Hematopoietic multipotent progenitor cell treated with erythropoietin and hydrocortisone succinate and interleukin-3 and kit ligand, for 4 days (in vitro differentiated cells): Measurements from ENCODE around the gene AQP12A.

ENCODE experiments used
- DNase-seq: peaks from one replicate; pipeline ENCODE4 v3.0.0-alpha.2; 2015

The AQP12A gene

DNA sequence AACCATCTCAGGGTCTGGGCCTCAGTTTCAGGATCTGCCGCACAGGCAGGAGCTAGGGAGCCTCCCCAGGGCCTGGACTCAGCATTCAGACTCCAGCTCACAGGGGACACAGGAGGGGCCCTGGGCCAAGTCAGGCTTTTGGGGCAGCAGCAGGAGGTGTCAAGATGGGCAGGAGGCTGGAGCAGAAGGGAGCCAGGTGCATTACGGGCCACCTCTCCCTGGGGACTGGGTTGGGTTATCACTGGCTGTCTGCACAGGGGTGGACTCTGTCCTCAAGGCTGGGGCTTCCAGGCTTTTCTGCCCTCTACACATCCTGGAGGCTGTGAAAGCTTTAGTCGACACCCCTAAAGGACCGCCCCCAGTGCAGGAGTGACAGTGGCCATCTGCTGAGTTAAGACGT is 20.0 kb downstream of the AQP12A start:
- no peak for DNase-seq

DNA sequence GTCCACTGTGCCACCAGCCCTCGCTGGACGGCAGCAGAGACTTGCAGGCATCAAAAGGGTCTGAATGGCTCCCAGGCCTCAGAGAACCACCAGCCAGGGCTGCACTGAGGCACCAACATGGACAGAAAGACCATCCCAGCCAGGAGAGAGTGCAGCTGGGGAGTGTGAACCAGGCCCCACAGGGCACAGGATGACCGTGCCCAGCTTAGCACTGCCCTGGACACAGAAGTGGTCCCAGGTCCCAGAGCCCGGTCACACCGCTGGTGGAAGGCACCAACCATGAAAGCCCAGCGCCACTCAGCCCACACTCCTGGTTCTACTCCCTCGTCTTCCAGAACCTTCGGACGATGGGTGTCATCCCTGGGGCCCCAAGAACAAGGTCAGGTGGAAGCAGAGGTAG is 20.5 kb downstream of the AQP12A start:
- no peak for DNase-seq

DNA sequence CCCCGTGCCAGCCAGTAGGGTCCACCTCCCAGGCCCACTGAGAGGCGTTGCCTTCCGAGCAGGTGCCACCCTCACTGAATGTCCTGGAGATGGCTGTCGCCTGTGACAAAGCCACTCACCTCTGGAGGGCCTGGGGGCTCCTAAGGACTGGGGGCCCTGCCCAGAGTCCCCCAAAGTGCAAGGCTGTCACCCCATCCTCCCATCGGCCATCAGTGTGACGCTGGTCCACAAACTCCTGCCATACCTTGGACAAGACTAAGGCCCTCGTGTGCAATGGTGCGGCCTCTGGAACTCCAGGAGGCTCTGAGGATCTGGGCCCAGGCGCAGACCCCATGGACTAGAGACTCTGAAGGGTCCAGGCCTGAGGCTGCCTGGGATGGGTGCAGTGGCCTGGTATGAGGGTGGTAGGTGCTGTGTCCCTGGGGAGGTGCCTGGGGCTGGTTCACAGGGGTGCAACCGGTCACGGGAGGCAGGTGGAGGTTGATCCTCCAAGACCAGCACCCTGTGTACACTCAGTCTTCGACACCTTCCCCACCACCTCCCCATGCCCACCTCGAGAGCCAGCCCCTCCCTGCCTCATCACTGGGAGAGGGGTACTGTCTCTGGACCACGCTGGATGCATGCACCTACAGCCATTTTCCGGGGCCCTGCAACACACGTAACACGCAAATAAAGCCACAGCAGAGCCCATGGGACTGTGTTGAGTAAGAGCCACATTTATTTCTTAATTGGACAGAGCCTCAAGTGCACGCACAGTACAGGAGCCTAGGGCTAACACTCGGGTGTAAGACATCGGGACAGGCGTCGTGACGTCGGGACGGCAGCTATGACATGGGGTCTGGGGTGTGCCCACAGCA is 21.6 kb downstream of the AQP12A start:
- no peak for DNase-seq

DNA sequence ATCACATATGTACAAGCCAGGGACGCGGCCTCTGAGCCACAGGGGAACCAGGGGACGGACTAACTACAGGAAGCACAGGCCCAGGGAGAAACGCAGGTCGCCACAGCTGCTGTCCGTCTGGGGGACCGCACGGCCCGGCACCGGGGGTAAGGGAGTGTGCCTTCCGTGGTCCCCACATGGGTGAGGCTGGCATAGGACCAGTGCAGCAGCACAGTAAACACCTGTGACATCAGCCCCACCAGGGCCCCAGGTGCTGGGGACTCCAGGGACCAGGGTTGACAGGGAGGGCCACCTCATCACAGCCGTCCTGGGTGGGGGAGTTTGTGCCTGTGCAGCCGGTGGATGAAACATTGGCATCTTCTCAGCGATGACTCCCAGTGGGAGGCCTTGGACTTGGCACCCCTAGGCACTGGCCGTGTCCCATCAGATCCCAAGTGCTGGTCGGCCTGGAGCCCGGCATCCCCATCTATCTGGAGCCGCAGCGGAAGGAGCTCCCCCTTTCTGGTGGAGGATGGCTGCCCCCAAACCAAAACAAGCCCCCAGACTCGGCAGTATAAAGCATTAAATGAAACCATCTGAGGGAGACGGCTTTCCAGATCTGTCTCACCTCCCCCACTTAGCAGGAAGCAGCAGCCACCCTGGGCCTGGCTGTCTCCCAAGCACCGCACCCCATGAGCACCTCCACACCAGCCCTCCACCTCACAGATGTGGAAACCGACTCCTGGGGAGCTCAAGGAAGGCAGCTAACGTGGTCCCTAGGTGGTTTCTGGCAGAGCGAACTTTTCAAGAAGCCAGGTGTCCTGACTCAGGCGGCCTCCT is 22.5 kb downstream of the AQP12A start:
- DNase-seq: no peak

DNA sequence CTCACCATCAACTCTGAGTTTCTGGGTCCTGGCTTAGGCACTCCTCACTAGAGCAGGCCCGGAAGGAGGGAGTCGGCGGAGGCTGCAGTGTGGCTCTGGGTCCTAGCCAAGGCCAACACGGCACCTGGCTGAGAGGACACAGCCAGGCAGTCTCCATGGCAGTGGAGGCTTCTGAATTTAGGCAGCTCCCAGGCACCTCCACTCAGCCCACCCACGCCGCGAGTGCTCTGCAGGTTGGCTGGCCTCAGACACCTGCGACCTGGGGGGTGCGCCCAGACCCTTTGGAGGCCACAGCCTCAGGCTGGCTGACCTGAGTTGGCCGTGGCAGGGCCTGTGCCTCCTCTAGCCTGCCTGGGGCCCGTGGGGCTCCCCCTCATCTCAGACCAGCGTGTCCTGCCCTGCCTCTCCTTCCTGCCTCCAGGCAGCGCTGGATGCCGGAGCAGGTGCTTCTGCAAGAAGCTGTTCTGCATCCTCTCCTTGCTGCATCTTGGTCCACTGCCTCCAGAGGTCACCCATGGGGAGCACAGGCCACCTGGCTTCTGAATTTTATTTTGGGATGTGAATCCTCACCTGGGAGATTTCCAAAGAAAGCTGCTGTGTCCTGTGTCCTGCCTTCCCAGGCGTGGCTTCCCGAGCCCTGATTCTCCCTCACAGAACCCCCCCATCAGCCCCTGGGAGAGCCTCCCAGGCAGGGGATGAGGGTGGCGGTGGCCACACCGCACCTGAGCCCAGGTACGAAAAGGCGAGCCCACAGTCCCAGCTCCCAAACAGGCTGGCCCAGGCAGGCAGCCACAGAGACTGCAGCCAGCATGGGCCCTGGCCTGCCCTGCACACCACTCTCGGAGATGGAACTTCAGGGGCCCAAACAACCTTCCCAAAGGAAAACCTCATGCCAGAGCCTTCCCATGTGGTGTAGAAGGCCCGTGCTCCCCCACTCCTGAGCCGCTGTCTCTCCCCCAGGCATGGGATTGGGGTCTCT is 23.4 kb downstream of the AQP12A start:
- no peak for DNase-seq

DNA sequence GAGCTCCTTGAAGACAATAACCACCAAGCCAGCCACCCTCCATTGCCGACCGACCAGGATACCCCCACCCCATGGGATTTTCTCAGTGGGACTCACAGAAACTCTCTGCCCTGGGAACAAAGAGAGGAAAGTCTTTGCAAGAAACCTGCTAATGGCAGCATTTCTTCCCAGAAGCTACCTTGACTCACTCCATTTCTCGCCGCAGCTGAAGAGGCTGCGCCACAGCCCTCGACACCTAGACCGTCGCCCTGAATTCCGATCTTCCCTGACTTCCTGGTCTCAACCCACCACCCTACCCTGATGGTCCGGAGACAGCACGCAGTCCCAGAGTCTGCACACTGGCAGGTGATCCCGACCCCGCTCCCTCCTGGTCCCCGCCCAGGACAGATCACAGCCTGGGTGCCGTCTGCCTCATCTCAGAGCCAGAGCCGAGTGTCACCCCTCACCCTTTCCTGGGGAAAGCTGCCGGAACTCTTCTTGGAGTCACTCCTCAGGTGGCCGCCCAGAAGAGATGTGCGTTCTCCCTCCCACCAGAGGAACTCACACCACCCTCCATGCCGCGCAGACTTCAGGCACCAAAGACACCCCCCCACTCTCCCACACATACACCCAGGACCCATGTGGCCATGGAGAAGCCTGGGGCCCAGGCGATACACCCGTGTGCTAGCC is 24.6 kb downstream of the AQP12A start:
- DNase-seq: no peak

DNA sequence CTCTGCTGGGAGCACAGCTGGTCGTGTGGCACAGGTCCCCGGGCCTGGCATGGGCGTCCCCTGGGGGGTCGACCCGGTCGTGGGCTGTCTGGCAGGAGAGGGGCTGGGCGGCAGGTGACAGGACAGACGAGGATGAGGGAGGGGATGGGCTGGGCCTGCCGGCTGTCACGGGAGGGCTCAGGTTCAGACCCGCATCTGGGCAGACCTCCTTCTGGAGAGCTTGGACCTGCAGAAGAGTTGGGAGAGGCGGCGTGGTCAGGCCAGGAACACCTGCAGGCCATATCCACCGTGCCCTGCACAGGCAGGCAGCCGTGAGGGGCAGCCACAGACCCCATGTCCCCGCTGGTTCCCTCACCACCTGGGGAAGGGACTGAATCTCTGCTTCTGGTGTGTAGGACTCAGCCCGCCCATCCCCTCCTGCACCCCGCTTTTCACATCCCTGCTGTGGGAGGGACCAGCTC is 25.5 kb downstream of the AQP12A start:
- no peak for DNase-seq

DNA sequence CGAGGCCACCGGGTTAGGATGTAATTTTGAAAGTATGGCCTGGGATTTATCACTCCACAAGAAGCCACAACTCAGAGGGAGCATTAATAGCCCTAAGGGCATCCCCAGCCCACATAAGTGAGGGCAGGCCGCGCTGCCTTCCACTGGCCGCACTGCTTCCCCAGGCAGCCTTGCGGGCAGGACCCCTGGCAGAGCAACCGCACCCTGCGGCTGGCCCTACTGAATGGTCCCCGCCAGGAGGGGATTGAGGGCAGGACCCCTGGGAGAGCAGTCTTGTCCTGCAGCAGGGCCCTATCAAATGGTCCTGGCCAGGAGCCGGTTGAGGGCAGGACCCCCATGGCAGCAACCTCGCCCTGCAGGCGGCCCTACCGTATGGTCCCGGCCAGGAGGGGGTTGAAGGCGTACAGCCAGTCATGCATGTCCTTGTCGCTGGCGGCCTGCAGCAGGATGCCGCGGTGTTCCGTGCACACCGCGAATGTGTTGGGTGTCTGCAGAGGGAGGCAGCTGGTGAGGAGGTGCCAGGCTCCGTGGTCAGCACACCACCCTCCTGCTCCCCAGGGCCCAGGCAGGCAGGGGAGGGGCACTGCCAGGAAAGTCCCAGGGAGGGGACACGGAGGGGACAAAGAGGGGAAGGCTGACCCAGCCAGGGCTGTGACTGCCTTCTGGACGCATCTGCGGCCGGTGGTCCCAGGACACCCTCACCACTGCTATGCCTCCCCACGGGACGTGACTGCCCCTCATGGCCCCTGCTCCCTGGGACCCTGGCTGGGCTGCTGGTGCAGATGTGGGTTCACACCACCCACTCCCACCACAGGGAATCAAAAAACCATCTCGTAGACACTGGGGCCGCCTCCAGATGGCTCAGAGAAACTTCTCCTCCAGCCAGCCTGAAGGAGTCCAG is 26.3 kb downstream of the AQP12A start:
- DNase-seq: no peak

DNA sequence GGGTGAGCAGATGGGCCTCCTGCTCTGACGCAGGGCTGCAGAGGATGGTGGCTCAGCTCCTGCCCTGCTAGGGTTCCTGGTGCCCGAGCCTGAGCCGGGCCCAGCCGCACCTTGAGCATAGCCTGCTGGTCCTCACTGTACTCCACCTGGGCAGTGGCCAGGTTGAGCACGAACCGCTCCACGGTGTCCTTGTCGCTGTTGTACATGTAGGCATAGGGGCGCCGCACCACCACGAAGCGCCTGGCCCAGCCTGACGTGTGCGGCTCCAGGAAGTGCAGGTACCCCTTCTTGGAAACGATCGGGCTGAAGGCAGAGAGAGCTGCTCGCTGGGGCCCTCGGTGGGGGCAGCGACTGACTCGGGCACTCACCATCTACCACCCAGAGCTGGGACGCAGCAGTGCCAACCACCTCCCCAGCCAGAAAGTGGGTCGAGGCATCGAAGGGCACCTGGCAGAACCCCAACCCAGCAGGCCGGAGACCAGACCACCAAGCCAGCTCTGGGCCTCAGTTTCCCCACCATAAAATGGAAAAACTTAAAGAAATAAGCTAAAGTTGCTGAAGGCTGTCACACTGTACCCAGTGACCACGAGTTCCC is 27.3 kb downstream of the AQP12A start:
- no peak for DNase-seq

DNA sequence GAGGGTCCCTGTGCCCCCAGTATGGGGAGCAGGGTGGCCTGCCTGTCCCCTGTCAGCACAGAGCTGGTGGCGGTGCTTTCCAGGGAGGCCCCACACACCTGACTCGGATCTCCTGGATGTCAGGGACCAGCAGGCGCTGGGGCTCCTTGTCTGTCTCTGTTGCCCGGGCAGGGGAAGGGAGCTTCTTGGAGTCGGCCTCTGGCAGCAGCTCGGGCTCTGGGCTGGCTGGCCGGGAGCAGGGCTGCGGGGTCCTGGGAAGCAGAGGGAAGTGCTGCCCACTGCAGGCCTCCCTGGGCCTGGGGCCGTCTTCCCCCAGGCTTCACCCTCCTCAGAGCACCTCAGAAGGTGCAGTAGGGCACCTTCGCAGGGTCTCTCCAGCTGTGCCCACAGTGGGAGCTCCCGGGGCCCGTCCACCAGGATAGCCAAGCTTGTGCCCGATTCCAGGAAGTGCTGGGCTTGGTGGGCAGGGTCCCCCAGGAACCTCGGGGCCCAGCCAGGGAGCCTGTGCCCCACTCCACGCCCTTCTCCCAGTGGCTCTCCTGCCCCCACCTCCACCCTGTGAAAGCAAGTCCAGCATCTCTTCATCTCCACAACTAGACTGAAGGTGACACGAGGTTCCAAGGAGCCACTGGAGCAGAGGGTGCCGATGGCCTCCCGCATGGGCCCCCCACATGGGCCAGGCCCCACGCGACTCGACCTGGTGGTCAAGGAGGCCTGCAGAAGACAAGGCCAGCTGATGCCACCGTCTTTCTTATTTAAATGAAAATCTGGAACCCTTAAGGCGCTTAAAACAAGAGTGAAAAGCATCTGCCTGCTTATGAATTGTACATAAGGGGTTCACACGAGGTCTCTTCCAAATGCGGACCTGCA is 28.2 kb downstream of the AQP12A start:
- no peak for DNase-seq

DNA sequence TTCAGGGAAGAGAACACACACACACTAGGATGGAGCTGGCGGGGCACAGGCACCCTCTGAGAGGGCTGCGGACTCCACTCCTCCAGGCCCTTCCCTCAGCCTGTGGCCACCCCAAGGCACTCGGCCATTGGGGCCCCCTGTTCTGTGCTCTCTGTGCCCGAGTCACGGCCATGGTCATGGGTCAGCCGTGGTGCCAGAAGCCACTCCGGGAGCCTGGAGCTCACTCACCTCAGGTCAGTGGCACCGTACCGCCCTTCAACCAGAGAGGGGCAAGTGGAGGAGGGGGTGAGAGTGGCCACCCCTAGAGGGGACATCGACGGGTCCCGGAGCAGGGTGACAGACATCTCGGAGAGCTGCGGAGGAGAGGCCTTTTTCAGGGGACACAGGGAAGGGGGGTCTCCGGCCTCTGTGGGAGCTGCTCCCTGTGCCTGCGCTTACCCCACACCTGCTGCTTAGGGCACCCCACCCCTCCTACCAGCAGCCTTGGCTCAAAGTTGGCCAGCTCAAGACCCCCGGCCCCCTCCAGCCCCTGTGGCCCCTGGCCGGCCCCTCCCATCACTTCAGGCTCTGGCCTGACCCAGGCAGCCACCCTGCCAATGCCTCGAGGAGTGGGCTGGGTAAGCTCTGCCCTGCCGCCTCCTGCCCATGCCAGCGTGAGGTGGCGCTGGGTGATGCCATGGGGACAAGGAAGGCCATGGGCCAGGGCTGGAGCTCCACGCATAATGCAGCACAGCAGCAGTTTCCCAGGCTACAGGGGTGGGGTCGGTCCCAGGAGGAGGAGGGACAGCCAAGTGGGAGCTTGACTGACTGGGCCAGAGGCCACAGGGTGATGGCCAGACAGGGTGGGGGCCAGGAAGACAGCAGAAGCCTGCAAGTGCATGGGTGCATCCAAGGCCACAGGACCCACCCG is 29.3 kb downstream of the AQP12A start:
- DNase-seq: no peak

DNA sequence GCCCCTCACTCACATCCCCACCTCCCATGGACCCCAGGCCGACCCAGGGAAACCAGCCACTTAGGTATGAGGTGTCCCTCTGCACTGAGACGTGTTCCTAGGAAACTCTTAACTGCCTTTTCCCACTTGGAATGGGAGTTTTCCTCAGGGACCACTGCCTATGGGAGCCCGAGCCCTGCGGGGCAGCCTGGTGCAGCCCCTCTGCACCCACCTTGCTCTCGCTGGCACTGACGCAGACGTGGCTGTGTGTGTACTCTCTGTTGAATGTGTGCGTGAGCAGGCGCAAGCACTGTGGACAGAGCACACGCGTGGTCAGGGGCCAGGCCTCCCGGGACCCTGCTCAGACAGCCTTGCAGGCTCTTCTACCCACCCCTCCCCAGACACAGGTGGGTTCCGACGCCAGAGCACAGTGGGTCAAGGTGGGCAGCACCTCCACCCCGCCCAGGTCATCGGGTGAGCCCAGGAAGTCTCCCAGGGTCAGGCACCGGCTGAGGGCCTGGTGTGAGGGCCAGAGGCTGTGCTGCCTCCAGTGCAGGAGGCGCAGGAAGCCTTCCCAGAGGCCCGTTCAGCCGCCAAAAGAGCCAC is 30.0 kb downstream of the AQP12A start:
- no peak for DNase-seq

DNA sequence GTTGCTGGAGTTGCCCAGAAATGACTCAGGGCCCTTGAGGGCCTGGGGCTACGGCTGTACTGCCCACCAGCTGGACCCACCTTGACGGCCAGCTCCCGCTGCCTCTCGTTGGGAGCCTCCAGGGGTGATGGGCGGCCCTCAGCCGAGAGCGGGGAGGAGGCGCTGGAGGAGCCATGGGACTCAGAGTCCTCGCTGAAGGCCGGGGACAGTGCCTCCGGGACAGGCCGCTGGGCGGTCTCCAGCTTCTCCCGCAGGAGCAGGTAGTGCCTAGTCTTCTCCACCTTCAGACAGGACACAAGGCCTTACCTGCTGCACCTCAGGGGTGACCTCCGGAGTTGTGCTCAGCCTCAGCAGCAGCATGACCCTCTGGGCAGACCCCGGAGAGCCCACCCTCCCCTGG is 30.7 kb downstream of the AQP12A start:
- DNase-seq: no peak

DNA sequence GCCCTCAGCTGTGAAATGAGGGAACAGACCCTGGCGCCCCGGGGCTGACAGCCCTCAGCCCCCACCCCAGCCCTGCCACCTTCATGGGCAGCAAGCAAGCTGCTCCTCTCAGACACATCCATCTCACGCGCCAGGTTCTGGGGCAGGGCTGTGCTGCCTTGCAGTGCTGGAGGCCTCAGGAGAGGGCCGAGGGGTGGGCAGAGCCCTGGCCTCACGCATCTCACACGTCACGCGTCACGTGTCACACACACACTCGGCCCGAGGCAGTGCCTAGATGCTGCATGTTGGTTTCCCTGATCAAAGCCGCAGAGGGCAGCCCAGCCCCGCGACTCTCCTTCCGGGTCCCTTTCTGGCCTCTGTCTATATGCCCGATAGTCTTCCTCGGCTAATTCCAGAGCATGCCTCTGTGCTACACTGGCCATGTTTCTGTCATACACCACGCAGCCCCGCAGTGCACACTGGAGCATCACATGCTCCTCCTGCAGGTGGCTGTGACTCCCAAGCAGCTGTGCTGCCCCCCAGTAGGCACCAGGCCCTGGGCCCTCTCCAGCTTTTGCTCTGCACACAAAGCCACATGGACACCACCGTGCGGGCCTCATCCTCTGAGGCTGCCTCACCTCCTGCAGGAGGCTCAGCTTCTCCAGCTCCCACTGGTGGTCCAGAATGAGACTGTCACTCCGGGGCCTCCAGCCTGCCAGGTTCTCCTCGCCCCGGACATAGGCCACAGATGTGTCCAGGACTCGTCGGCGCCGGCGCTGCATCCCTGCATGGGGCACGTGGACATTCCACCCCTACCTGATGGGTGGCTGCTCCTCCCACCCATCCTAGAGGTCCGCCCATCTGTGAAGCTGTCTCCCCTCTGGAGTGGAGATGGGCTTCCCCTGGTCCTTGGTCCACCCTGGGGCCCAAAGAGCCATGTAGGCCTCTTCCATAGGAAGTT is 31.4 kb downstream of the AQP12A start:
- no peak for DNase-seq

DNA sequence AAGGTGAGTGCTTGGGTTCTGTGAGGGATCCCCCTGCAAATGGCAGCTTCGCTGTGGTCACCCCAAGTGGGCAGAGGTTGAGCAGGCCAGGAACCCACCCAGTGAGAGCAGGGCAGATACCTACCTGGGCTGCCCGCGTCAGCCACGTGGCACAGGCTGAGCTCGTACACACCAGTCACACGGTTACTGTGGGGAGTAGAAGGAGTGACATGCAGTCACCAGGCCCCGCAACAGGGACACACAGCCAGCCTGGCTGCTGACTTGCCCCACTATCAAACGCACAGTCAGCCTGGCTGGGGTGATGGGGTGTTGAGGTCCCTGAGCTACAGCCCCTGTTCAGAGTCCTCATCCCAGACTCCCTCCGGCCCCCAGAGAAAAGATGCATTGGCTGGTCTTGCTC is 32.2 kb downstream of the AQP12A start:
- no peak for DNase-seq

DNA sequence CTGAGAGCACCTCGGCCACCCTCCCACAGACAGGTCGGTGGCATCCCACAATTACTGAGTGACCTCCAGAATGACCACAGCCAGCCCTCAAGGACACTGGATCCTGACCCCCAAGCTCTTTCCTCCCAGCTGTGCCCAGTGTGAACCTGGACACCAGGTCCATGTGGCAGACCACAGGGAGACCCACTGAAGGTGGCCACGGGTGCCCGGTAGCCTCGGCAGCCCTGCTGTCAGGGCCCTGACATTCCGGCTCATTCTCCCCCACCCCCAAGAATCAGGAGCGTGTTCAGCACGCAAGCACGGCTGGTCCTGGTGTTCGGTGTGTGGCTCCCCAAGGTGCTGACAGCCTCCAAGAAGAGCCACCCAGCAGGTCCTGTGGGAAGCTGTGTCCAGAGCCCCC is 32.8 kb downstream of the AQP12A start:
- no peak for DNase-seq

DNA sequence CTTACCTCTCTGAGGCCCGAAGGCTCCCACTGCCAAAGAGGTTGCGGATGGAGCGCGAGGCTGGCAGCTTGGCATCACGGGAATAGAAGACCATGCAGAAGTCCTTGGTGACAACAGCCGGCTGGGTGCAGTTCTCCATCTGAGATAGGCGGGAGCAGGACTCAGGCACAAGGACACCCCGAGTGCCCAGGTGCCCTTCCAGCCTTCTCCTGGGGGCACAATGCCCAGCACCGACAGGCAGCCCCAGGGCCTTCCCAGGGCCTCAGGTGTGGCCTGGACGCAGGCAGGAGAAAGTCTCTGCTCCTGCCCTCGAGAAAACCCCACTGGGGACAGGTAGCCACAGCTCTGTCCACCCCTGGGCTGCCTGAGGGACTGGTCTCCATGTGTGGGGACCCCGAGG is 33.6 kb downstream of the AQP12A start:
- DNase-seq: no peak
